ENCODE measurements around the gene MAPK8.

MAPK8 gene

GRCh38 chr10:48453451-48454301 lies 147.2 kb downstream of the MAPK8 start:
- no peak overlapping the region for H3K4me3 ChIP-seq (ENCODE audit: low read depth, low read length)
- H2AFZ ChIP-seq (ENCODE audit: insufficient read depth, low read length, poor library complexity): no peak overlapping the region
- H2AK5ac ChIP-seq (ENCODE audit: low read length): no peak overlapping the region
- H2BK12ac ChIP-seq (ENCODE audit: low read length): no peak overlapping the region
- H3K9ac ChIP-seq (ENCODE audit: low read length): no peak overlapping the region
- H4K12ac ChIP-seq (ENCODE audit: low read depth, low read length): no peak overlapping the region
- no peak overlapping the region for H2BK120ac ChIP-seq (ENCODE audit: insufficient read depth, low read length, poor library complexity)
- H3K79me1 ChIP-seq (ENCODE audit: low read length): no peaks in the 10 kb centered on the region
- no peak overlapping the region for H3K27ac ChIP-seq (ENCODE audit: low read depth, low read length)
- H3K4ac ChIP-seq (ENCODE audit: low read depth, low read length): no peak overlapping the region
- DNase-seq: peak in 1 of 2 donors; percentile 85
- H3K36me3 ChIP-seq (ENCODE audit: control insufficient read depth in 1 of 2, insufficient read depth in 2 of 2, low read length in 2 of 2): no peaks in the 10 kb centered on the region
- no CpG with 5 or more reads among the region's 19 CpGs for WGBS (ENCODE audit: extremely low coverage, insufficient coverage, insufficient read length)
- no peaks in the 10 kb centered on the region for H3K79me2 ChIP-seq (ENCODE audit: control insufficient read depth, insufficient read depth, low read length, poor library complexity)
- H2BK5ac ChIP-seq (ENCODE audit: low read depth, low read length, poor library complexity): no peak overlapping the region
- H4K8ac ChIP-seq (ENCODE audit: low read depth, low read length): no peak overlapping the region
- no peaks in the 10 kb centered on the region for H3K4me1 ChIP-seq (ENCODE audit: control insufficient read depth in 1 of 2, insufficient read depth in 2 of 2, low read length in 2 of 2)
- no peak overlapping the region for H3K23ac ChIP-seq (ENCODE audit: low read length)
- no peak overlapping the region for H4K91ac ChIP-seq (ENCODE audit: low read depth, low read length)
- no peak overlapping the region for H3K4me2 ChIP-seq (ENCODE audit: low read length)
- no peak overlapping the region for H3K14ac ChIP-seq (ENCODE audit: low read length)
- H3K9me3 ChIP-seq (ENCODE audit: insufficient read depth, low read depth, low read length): peaks cover 2% of the 10 kb centered on the region
- H3K27me3 ChIP-seq (ENCODE audit: insufficient read depth, low read length): no peaks in the 10 kb centered on the region
- H3K18ac ChIP-seq (ENCODE audit: low read length): no peak overlapping the region

GRCh38 chr10:48454302-48455054 lies 148.0 kb downstream of the MAPK8 start:
- no peak overlapping the region for H2BK12ac ChIP-seq (ENCODE audit: low read length)
- no peak overlapping the region for H4K8ac ChIP-seq (ENCODE audit: low read depth, low read length)
- no peak overlapping the region for H2BK120ac ChIP-seq (ENCODE audit: insufficient read depth, low read length, poor library complexity)
- no peak overlapping the region for H3K14ac ChIP-seq (ENCODE audit: low read length)
- no peak overlapping the region for H3K4me3 ChIP-seq (ENCODE audit: low read depth, low read length)
- WGBS (ENCODE audit: extremely low coverage, insufficient coverage, insufficient read length): no CpG with 5 or more reads among the region's 12 CpGs
- H3K27me3 ChIP-seq (ENCODE audit: insufficient read depth, low read length): no peaks in the 10 kb centered on the region
- H4K91ac ChIP-seq (ENCODE audit: low read depth, low read length): no peak overlapping the region
- H3K79me1 ChIP-seq (ENCODE audit: low read length): no peaks in the 10 kb centered on the region
- H2AFZ ChIP-seq (ENCODE audit: insufficient read depth, low read length, poor library complexity): no peak overlapping the region
- H3K23ac ChIP-seq (ENCODE audit: low read length): no peak overlapping the region
- no peak overlapping the region for H3K27ac ChIP-seq (ENCODE audit: low read depth, low read length)
- H2BK5ac ChIP-seq (ENCODE audit: low read depth, low read length, poor library complexity): no peak overlapping the region
- H3K36me3 ChIP-seq (ENCODE audit: control insufficient read depth in 1 of 2, insufficient read depth in 2 of 2, low read length in 2 of 2): no peaks in the 10 kb centered on the region
- no peak overlapping the region for H3K4ac ChIP-seq (ENCODE audit: low read depth, low read length)
- no peaks in the 10 kb centered on the region for H3K79me2 ChIP-seq (ENCODE audit: control insufficient read depth, insufficient read depth, low read length, poor library complexity)
- peak; percentile 96 to 98 for DNase-seq
- H2AK5ac ChIP-seq (ENCODE audit: low read length): no peak overlapping the region
- no peak overlapping the region for H3K18ac ChIP-seq (ENCODE audit: low read length)
- no peak overlapping the region for H4K12ac ChIP-seq (ENCODE audit: low read depth, low read length)
- H3K4me2 ChIP-seq (ENCODE audit: low read length): no peak overlapping the region
- H3K4me1 ChIP-seq (ENCODE audit: control insufficient read depth in 1 of 2, insufficient read depth in 2 of 2, low read length in 2 of 2): no peaks in the 10 kb centered on the region
- H3K9ac ChIP-seq (ENCODE audit: low read length): no peak overlapping the region
- H3K9me3 ChIP-seq (ENCODE audit: insufficient read depth, low read depth, low read length): peaks cover 2% of the 10 kb centered on the region

GRCh38 chr10:48455055-48455391 lies 148.5 kb downstream of the MAPK8 start:
- Histone ChIP-seq H4K91ac (ENCODE audit: low read depth, low read length) (no peak overlapping the region), H3K4me3 (ENCODE audit: low read depth, low read length) (no peak overlapping the region), H4K12ac (ENCODE audit: low read depth, low read length) (no peak overlapping the region), H2AK5ac (ENCODE audit: low read length) (no peak overlapping the region), H3K36me3 (ENCODE audit: control insufficient read depth in 1 of 2, insufficient read depth in 2 of 2, low read length in 2 of 2) (no peaks in the 10 kb centered on the region), H3K23ac (ENCODE audit: low read length) (no peak overlapping the region), H3K4me1 (ENCODE audit: control insufficient read depth in 1 of 2, insufficient read depth in 2 of 2, low read length in 2 of 2) (no peaks in the 10 kb centered on the region), H3K79me2 (ENCODE audit: control insufficient read depth, insufficient read depth, low read length, poor library complexity) (no peaks in the 10 kb centered on the region), H3K27me3 (ENCODE audit: insufficient read depth, low read length) (no peaks in the 10 kb centered on the region), H3K4me2 (ENCODE audit: low read length) (no peak overlapping the region), H3K79me1 (ENCODE audit: low read length) (no peaks in the 10 kb centered on the region), H3K18ac (ENCODE audit: low read length) (no peak overlapping the region), H3K4ac (ENCODE audit: low read depth, low read length) (no peak overlapping the region), H2BK12ac (ENCODE audit: low read length) (no peak overlapping the region), H3K9ac (ENCODE audit: low read length) (no peak overlapping the region), H3K9me3 (ENCODE audit: insufficient read depth, low read depth, low read length) (peaks cover 2% of the 10 kb centered on the region), H3K14ac (ENCODE audit: low read length) (no peak overlapping the region), H2BK120ac (ENCODE audit: insufficient read depth, low read length, poor library complexity) (no peak overlapping the region), H2AFZ (ENCODE audit: insufficient read depth, low read length, poor library complexity) (no peak overlapping the region), H2BK5ac (ENCODE audit: low read depth, low read length, poor library complexity) (no peak overlapping the region), H4K8ac (ENCODE audit: low read depth, low read length) (no peak overlapping the region), H3K27ac (ENCODE audit: low read depth, low read length) (no peak overlapping the region)
- DNase-seq: no peak
- WGBS (ENCODE audit: extremely low coverage, insufficient coverage, insufficient read length): no CpG with 5 or more reads among the region's 11 CpGs

GRCh38 chr10:48455392-48456151 lies 149.1 kb downstream of the MAPK8 start:
- H3K4ac ChIP-seq (ENCODE audit: low read depth, low read length): no peak overlapping the region
- no CpG with 5 or more reads among the region's 15 CpGs for WGBS (ENCODE audit: extremely low coverage, insufficient coverage, insufficient read length)
- H3K79me2 ChIP-seq (ENCODE audit: control insufficient read depth, insufficient read depth, low read length, poor library complexity): no peaks in the 10 kb centered on the region
- peaks cover 2% of the 10 kb centered on the region for H3K9me3 ChIP-seq (ENCODE audit: insufficient read depth, low read depth, low read length)
- H3K9ac ChIP-seq (ENCODE audit: low read length): no peak overlapping the region
- H3K14ac ChIP-seq (ENCODE audit: low read length): no peak overlapping the region
- no peak overlapping the region for H3K4me3 ChIP-seq (ENCODE audit: low read depth, low read length)
- H3K4me2 ChIP-seq (ENCODE audit: low read length): no peak overlapping the region
- H4K12ac ChIP-seq (ENCODE audit: low read depth, low read length): no peak overlapping the region
- H2BK120ac ChIP-seq (ENCODE audit: insufficient read depth, low read length, poor library complexity): no peak overlapping the region
- no peaks in the 10 kb centered on the region for H3K27me3 ChIP-seq (ENCODE audit: insufficient read depth, low read length)
- peak in 1 of 2 donors; percentile 26 for DNase-seq
- H3K18ac ChIP-seq (ENCODE audit: low read length): no peak overlapping the region
- no peaks in the 10 kb centered on the region for H3K4me1 ChIP-seq (ENCODE audit: control insufficient read depth in 1 of 2, insufficient read depth in 2 of 2, low read length in 2 of 2)
- no peak overlapping the region for H4K8ac ChIP-seq (ENCODE audit: low read depth, low read length)
- H2BK5ac ChIP-seq (ENCODE audit: low read depth, low read length, poor library complexity): no peak overlapping the region
- no peak overlapping the region for H2BK12ac ChIP-seq (ENCODE audit: low read length)
- no peaks in the 10 kb centered on the region for H3K79me1 ChIP-seq (ENCODE audit: low read length)
- H2AFZ ChIP-seq (ENCODE audit: insufficient read depth, low read length, poor library complexity): no peak overlapping the region
- no peaks in the 10 kb centered on the region for H3K36me3 ChIP-seq (ENCODE audit: control insufficient read depth in 1 of 2, insufficient read depth in 2 of 2, low read length in 2 of 2)
- no peak overlapping the region for H3K23ac ChIP-seq (ENCODE audit: low read length)
- H3K27ac ChIP-seq (ENCODE audit: low read depth, low read length): no peak overlapping the region
- no peak overlapping the region for H2AK5ac ChIP-seq (ENCODE audit: low read length)
- no peak overlapping the region for H4K91ac ChIP-seq (ENCODE audit: low read depth, low read length)
